ENCODE results near the gene ARPC1A.

- TF ChIP-seq EZH2 (IDR thresholded peaks at IDR 0.05) = no peak
- no peak for TF ChIP-seq CTCF (IDR thresholded peaks at IDR 0.05)
These were observed 71.0 kb downstream of the ARPC1A start for GRCh38 chr7:99396418-99397296.
